Measurements from ENCODE around the gene ADAMTS2.

The ADAMTS2 gene

GRCh38 chr5:179343719-179344430 is 1.4 kb downstream of the ADAMTS2 start:
- no peak for DNase-seq

- no peak for DNase-seq
Observed at GRCh38 chr5:179343021-179343718, 2.1 kb downstream of the ADAMTS2 start.

- DNase-seq: no peak
Observed at GRCh38 chr5:179342577-179342976, 2.7 kb downstream of the ADAMTS2 start.

GRCh38 chr5:179340465-179340864 is 4.8 kb downstream of the ADAMTS2 start:
- DNase-seq: no peak

- DNase-seq: no peak
Observed at GRCh38 chr5:179339996-179340395, 5.3 kb downstream of the ADAMTS2 start.

- DNase-seq: no peak
Observed at GRCh38 chr5:179339081-179339480, 6.2 kb downstream of the ADAMTS2 start.

GRCh38 chr5:179337796-179338676 is 7.2 kb downstream of the ADAMTS2 start:
- DNase-seq: no peak

- no peak for DNase-seq
Observed at GRCh38 chr5:179336871-179337795, 8.1 kb downstream of the ADAMTS2 start.

GRCh38 chr5:179336126-179336870 is 9.0 kb downstream of the ADAMTS2 start:
- DNase-seq: no peak

- no peak for DNase-seq
Observed at GRCh38 chr5:179333796-179334761, 11.2 kb downstream of the ADAMTS2 start.

- DNase-seq: no peak
Observed at GRCh38 chr5:179332741-179333290, 12.4 kb downstream of the ADAMTS2 start.

GRCh38 chr5:179331591-179332375 is 13.5 kb downstream of the ADAMTS2 start:
- no peak for DNase-seq

GRCh38 chr5:179330186-179330900 is 14.9 kb downstream of the ADAMTS2 start:
- no peak for DNase-seq

GRCh38 chr5:179328291-179328690 is 17.0 kb downstream of the ADAMTS2 start:
- DNase-seq: no peak

GRCh38 chr5:179327021-179327735 is 18.1 kb downstream of the ADAMTS2 start:
- DNase-seq: no peak

- DNase-seq: no peak
Observed at GRCh38 chr5:179326122-179326927, 18.9 kb downstream of the ADAMTS2 start.
